ENCODE results near the gene B4GALT4. TPM values are rescaled to one million over a fixed set of nuclear protein-coding genes. Genes with fewer than 3 reads are reported as not detected.
"Not testable (repeated sequence)": the region's sequence is repeated elsewhere in the genome, so short reads cannot be mapped to it uniquely, and the experiment has no call there.

B4GALT4 gene
- total RNA-seq, 2 experiments from 2014 or later: 10.9 to 11.6 TPM

- H3K27ac Mint-ChIP-seq: no peak overlapping the region
- no peak overlapping the region for H3K4me3 Mint-ChIP-seq
- H3K27me3 Mint-ChIP-seq: peaks cover 4% of the 10 kb centered on the region
- H3K9me3 Mint-ChIP-seq: no peaks in the 10 kb centered on the region
- ChIA-PET POLR2A (no interaction called here), CTCF (no interaction called here)
- no peak for DNase-seq
- no peaks in the 10 kb centered on the region for H3K4me1 Mint-ChIP-seq
- H3K36me3 Mint-ChIP-seq (ENCODE audit: low read depth): no peaks in the 10 kb centered on the region
Measured at GRCh38 chr3:119255214-119255613, 14.5 kb upstream of the B4GALT4 start.

GRCh38 chr3:119245778-119246177 lies 5.1 kb upstream of the B4GALT4 start:
- ChIA-PET POLR2A (interaction anchor here (0.5 kb wide), 1 partner anchor 432 kb away, joined by 3 read pairs; no protein-coding TSS in a partner anchor), CTCF (interaction anchor here (1.7 kb wide), 1 partner anchor 361 kb away, joined by 4 read pairs; no protein-coding TSS in a partner anchor)
- Mint-ChIP-seq H3K36me3 (ENCODE audit: low read depth) (peaks cover 3% of the 10 kb centered on the region), H3K9me3 (peaks cover 3% of the 10 kb centered on the region), H3K27me3 (peaks cover 9% of the 10 kb centered on the region), H3K4me3 (no peak overlapping the region), H3K4me1 (peaks cover 8% of the 10 kb centered on the region), H3K27ac (no peak overlapping the region)
- DNase-seq: no peak

- no peak for DNase-seq
- H3K27ac Mint-ChIP-seq: no peak overlapping the region
- POLR2A ChIA-PET: no interaction called here
- CTCF ChIA-PET: interaction anchor here (1.0 to 1.1 kb wide), 2 partner anchors 98 to 359 kb away, joined by 5 to 13 read pairs; partner anchors contain the start of gene TEX55
- H3K4me3 Mint-ChIP-seq: no peak overlapping the region
- peaks cover 5% of the 10 kb centered on the region for H3K36me3 Mint-ChIP-seq (ENCODE audit: low read depth)
- peaks cover 21% of the 10 kb centered on the region for H3K4me1 Mint-ChIP-seq
- H3K9me3 Mint-ChIP-seq: peaks cover 3% of the 10 kb centered on the region
- no peaks in the 10 kb centered on the region for H3K27me3 Mint-ChIP-seq
Measured at GRCh38 chr3:119243712-119244111, 3.0 kb upstream of the B4GALT4 start.

GRCh38 chr3:119243058-119243529 lies 2.4 kb upstream of the B4GALT4 start:
- H3K36me3 Mint-ChIP-seq (ENCODE audit: low read depth); H3K27ac Mint-ChIP-seq; H3K27me3 Mint-ChIP-seq; DNase-seq; H3K4me3 Mint-ChIP-seq; H3K9me3 Mint-ChIP-seq; POLR2A ChIA-PET: not testable (repeated sequence)
- CTCF ChIA-PET: interaction anchor here (1.1 kb wide), 1 partner anchor 359 kb away, joined by 13 read pairs; no protein-coding TSS in a partner anchor
- H3K4me1 Mint-ChIP-seq: peaks cover 23% of the 10 kb centered on the region

DNA sequence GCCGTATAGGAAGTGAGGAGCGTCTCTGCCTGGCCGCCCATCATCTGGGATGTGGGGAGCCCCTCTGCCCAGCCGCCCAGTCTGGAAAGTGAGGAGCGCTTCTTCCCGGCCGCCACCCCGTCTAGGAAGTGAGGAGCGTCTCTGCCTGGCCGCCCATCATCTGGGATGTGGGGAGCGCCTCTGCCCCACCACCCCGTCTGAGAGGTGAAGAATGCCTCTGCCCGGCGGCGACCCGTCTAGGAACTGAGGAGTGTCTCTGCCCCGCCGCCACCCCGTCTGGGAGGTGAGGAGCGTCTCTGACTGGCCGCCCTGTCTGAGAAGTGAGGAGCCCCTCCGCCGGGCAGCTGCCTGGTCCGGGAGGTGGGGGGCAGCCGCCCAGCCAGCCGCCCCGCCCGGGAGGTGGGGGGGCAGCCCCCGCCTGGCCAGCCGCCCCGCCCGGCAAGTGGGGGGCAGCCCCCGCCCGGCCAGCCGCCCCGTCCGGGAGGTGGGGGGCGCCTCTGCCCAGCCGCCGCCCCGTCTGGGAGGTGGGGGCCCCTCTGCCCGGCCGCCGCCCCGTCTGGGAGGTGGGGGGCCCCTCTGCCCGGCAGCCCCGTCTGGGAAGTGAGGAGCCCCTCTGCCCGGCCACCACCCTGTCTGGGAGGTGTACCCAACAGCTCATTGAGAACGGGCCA lies 1.8 kb upstream of the B4GALT4 start:
- H3K4me1 Mint-ChIP-seq: peaks cover 23% of the 10 kb centered on the region
- CTCF ChIA-PET: interaction anchor here (1.2 to 2.5 kb wide), 7 partner anchors 16 to 439 kb away, joined by 3 to 59 read pairs (median 15); partner anchors contain the start of gene IGSF11
- H3K4me3 Mint-ChIP-seq; H3K27ac Mint-ChIP-seq; H3K27me3 Mint-ChIP-seq; POLR2A ChIA-PET; DNase-seq; H3K36me3 Mint-ChIP-seq (ENCODE audit: low read depth); H3K9me3 Mint-ChIP-seq: not testable (repeated sequence)

GRCh38 chr3:119240101-119240590 lies 532 bp downstream of the B4GALT4 start:
- peak overlapping the region; percentile 79 for H3K4me3 Mint-ChIP-seq
- H3K27me3 Mint-ChIP-seq: no peaks in the 10 kb centered on the region
- CTCF ChIA-PET: interaction anchor here (1.1 to 2.8 kb wide), 28 partner anchors 9 to 441 kb away, joined by 3 to 59 read pairs (median 7); partner anchors contain the start of genes ARHGAP31, IGSF11, TEX55 and TIMMDC1
- peaks cover 46% of the 10 kb centered on the region for H3K4me1 Mint-ChIP-seq
- peak; percentile 26 for DNase-seq
- POLR2A ChIA-PET: interaction anchor here (1.0 to 1.7 kb wide), 7 partner anchors 21 to 853 kb away, joined by 3 to 11 read pairs (median 6); partner anchors contain the start of genes ARHGAP31 and TMEM39A
- peaks cover 19% of the 10 kb centered on the region for H3K36me3 Mint-ChIP-seq (ENCODE audit: low read depth)
- H3K27ac Mint-ChIP-seq: peak overlapping the region; percentile 78
- H3K9me3 Mint-ChIP-seq: no peaks in the 10 kb centered on the region

DNA sequence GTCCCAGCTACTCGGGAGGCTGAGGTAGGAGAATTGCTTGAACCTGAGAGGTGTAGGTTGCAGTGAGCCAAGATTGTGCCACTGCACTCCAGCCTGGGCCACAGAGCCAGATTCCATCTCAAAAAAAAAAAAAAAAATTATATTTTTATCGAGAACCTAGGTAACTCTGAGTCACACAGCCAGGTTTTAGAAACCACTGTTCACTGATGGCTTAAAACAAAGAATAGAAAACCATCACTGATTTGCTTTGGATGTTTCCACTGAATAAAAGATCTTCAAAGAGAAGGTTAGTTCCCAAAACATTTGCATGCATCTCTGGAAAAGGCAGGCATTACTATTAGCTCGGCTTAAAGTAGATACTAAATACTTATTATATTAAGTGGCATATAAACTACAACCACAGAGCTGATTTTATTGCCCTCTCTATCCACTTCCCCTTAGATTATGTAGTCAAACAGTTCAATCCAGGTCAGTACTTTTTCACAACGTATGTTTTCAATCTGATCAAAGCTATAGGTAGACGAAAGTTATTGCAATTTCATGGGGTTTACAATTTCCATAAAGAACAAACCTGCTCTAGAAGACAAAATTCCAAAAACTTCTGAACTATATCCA lies 1.4 kb downstream of the B4GALT4 start:
- CTCF ChIA-PET: interaction anchor here (1.3 to 2.8 kb wide), 2 partner anchors 94 to 356 kb away, joined by 3 to 52 read pairs; partner anchors contain the start of gene TEX55
- Mint-ChIP-seq H3K27ac (no peak overlapping the region), H3K4me1 (peaks cover 53% of the 10 kb centered on the region)

DNA sequence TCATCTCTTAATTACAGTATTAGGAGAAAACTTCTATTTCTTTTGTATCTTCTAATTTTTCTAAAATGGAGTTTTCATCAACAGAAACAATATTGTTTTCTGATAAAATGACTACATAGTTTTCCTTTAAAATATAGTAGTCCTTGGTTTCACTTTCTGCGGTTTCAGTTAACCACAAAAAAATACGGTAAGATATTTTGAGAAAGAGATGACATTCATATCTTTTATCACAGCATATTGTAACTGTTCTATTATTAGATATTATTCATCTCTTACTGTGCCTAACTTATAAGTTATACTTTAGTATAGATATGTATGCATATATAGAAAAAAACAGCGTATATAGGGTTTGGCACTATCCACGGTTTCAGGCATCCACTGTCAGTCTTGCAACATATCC lies 2.3 kb downstream of the B4GALT4 start:
- ChIA-PET POLR2A (interaction anchor here (1.4 kb wide), 1 partner anchor 19 kb away, joined by 3 read pairs; no protein-coding TSS in a partner anchor), CTCF (interaction anchor here (1.4 kb wide), 1 partner anchor 355 kb away, joined by 5 read pairs; no protein-coding TSS in a partner anchor)
- Mint-ChIP-seq H3K4me1 (peaks cover 53% of the 10 kb centered on the region), H3K9me3 (no peaks in the 10 kb centered on the region), H3K36me3 (ENCODE audit: low read depth) (peaks cover 31% of the 10 kb centered on the region), H3K27ac (no peak overlapping the region), H3K4me3 (no peak overlapping the region), H3K27me3 (no peaks in the 10 kb centered on the region)
- DNase-seq: no peak

More for the DNA sequence above, 1.4 kb downstream of the B4GALT4 start:
- peak overlapping the region; percentile 79 for H3K4me3 Mint-ChIP-seq
- POLR2A ChIA-PET: interaction anchor here (0.9 kb wide), 1 partner anchor 9 kb away, joined by 4 read pairs; no protein-coding TSS in a partner anchor
- H3K36me3 Mint-ChIP-seq (ENCODE audit: low read depth): peaks cover 26% of the 10 kb centered on the region
- H3K9me3 Mint-ChIP-seq: no peaks in the 10 kb centered on the region
- H3K27me3 Mint-ChIP-seq: no peaks in the 10 kb centered on the region
- no peak for DNase-seq

DNA sequence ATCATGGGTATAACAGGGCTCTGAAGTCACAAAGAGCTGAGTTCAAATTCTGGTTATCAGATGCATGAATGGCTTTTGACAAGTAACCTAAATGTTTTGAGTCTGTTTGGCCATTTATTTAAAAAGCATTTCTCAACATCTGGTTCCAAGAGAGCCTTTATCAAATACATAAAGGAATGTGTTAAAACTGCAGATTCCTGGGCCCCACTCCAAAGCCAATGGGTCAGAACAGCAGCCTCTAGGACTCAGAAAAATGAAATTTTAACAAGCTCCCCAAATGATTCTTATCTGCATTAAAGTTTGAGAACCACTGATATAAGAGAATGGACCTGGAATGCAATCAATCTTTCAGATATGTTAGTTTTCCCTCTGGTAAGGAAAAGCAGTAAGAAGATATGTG lies 3.4 kb downstream of the B4GALT4 start:
- Mint-ChIP-seq H3K9me3 (no peaks in the 10 kb centered on the region), H3K4me1 (peaks cover 53% of the 10 kb centered on the region), H3K4me3 (no peak overlapping the region), H3K27me3 (no peaks in the 10 kb centered on the region), H3K36me3 (ENCODE audit: low read depth) (peaks cover 35% of the 10 kb centered on the region), H3K27ac (no peak overlapping the region)
- ChIA-PET POLR2A (interaction anchor here (1.4 kb wide), 1 partner anchor 18 kb away, joined by 3 read pairs; no protein-coding TSS in a partner anchor), CTCF (interaction anchor here (1.3 to 1.4 kb wide), 2 partner anchors 353 to 386 kb away, joined by 3 to 5 read pairs; no protein-coding TSS in a partner anchor)
- DNase-seq: no peak

GRCh38 chr3:119236756-119237155 lies 3.9 kb downstream of the B4GALT4 start:
- CTCF ChIA-PET: interaction anchor here (1.3 to 1.4 kb wide), 2 partner anchors 353 to 385 kb away, joined by 3 to 5 read pairs; no protein-coding TSS in a partner anchor
- Mint-ChIP-seq H3K4me1 (peaks cover 53% of the 10 kb centered on the region), H3K36me3 (ENCODE audit: low read depth) (peaks cover 35% of the 10 kb centered on the region), H3K9me3 (no peaks in the 10 kb centered on the region), H3K27me3 (no peaks in the 10 kb centered on the region), H3K4me3 (no peak overlapping the region), H3K27ac (no peak overlapping the region)
- no peak for DNase-seq
- POLR2A ChIA-PET: no interaction called here

DNA sequence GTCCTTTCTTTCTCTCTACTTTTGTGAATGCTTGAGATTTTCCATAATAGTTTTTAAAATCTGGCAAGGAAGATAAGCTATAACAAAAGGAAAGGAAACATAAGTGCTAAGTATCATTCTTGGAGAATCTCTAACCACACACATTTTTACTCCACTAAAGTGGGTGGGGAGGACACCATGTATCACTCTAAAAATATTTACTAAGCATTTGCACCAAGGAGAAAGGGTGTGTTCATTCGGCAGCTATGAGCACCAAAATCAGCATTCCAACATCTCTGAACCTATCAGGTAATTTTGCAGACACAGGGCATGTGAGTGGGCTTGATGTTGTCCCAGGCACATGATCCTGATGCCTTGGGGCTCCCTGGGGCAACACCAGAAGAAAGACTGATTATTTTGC lies 5.5 kb downstream of the B4GALT4 start:
- POLR2A ChIA-PET: no interaction called here
- Mint-ChIP-seq H3K9me3 (no peaks in the 10 kb centered on the region), H3K27me3 (no peaks in the 10 kb centered on the region), H3K4me3 (no peak overlapping the region), H3K4me1 (peaks cover 44% of the 10 kb centered on the region), H3K36me3 (ENCODE audit: low read depth) (peaks cover 45% of the 10 kb centered on the region), H3K27ac (no peak overlapping the region)
- DNase-seq: no peak
- CTCF ChIA-PET: no interaction called here

DNA sequence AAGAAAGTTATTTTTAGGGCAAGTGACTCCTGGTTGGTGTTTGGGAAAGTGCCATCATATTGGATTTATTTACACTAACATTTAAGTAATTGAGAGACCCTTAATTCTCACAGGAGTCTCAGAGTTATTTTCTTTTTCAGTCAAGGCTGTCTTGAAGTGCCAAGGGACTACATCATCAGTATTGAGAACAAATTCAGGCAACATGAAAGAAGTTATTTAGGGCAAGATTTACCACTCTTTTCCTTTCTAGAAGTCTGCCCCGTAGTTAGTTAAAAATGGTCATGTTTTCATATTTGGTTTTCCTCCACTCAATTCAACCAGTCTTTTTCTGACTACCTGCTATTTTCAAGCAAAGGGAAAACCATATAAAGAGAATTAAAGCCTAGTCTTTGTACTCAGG lies 6.1 kb downstream of the B4GALT4 start:
- H3K9me3 Mint-ChIP-seq: no peaks in the 10 kb centered on the region
- H3K4me1 Mint-ChIP-seq: peaks cover 38% of the 10 kb centered on the region
- peaks cover 49% of the 10 kb centered on the region for H3K36me3 Mint-ChIP-seq (ENCODE audit: low read depth)
- no peak for DNase-seq
- ChIA-PET POLR2A (no interaction called here), CTCF (no interaction called here)
- no peak overlapping the region for H3K4me3 Mint-ChIP-seq
- H3K27me3 Mint-ChIP-seq: no peaks in the 10 kb centered on the region
- no peak overlapping the region for H3K27ac Mint-ChIP-seq

GRCh38 chr3:119230745-119231144 lies 9.9 kb downstream of the B4GALT4 start:
- Mint-ChIP-seq H3K4me1 (peaks cover 12% of the 10 kb centered on the region), H3K4me3 (no peak overlapping the region), H3K36me3 (ENCODE audit: low read depth) (peaks cover 65% of the 10 kb centered on the region), H3K27me3 (no peaks in the 10 kb centered on the region), H3K27ac (no peak overlapping the region), H3K9me3 (no peaks in the 10 kb centered on the region)
- no peak for DNase-seq
- CTCF ChIA-PET: interaction anchor here (2.5 kb wide), 1 partner anchor 10 kb away, joined by 11 read pairs; the partner anchor contains the start of gene B4GALT4
- POLR2A ChIA-PET: interaction anchor here (1.5 to 2.3 kb wide), 3 partner anchors 9 to 10 kb away, joined by 4 to 7 read pairs (median 4); partner anchors contain the start of gene B4GALT4
